ENCODE data around the gene DIAPH3.

GRCh38 chr13:60164234-60164889 lies 634 bp upstream of the DIAPH3 start:
- TF ChIP-seq POLR2AphosphoS5 (IDR thresholded peaks at IDR 0.05) (no peak), CTCF (IDR thresholded peaks at IDR 0.05 in 8 of 11, conservative IDR thresholded peaks at IDR 0.05 in 3 of 11) (no peak), POLR2A (IDR thresholded peaks at IDR 0.05) (no peak)

Data from spleen (tissue), 7 donors.